Stimulated activated naive CD8-positive, alpha-beta T cell treated with anti-CD3 and anti-CD28 coated beads, Interleukin-15, amount 100 ng/mL, for 72 hours (primary cell): Measurements from ENCODE around the gene MMP8.
"Not testable (repeated sequence)": the region's sequence is repeated elsewhere in the genome, so short reads cannot be mapped to it uniquely, and the experiment has no call there.

Experiments
- ATAC-seq: fragments of 150-1000 bp; cut with Tn5 transposase; 2 replicates; pipeline ENCODE4 v1.10.0; 2021; ENCODE audit warnings: mild to moderate bottlenecking, moderate library complexity
- DNase-seq, 2 donors: peaks; one replicate each; pipeline ENCODE4 v3.0.0; 2021 to 2022
- H3K27ac Mint-ChIP-seq, 2 donors: one replicate each; pipeline ENCODE4 v1.8.0; 2022; ENCODE audit warnings: mild to moderate bottlenecking in 2 of 2, mixed read lengths in 2 of 2, moderate library complexity in 2 of 2
- H3K27me3 Mint-ChIP-seq: one replicate; pipeline ENCODE4 v1.8.0; 2022; ENCODE audit warnings: mixed read lengths
- H3K4me1 Mint-ChIP-seq: one replicate; pipeline ENCODE4 v1.8.0; 2022; ENCODE audit warnings: mild to moderate bottlenecking, mixed read lengths
- H3K4me3 Mint-ChIP-seq, 2 donors: one replicate each; pipeline ENCODE4 v1.8.0; 2022; ENCODE audit warnings: mild to moderate bottlenecking in 2 of 2, mixed read lengths in 2 of 2, moderate library complexity in 1 of 2
- H3K9me3 Mint-ChIP-seq, 2 donors: one replicate each; pipeline ENCODE4 v1.8.0; 2022; ENCODE audit warnings: mixed read lengths in 2 of 2

MMP8 gene, protein sequence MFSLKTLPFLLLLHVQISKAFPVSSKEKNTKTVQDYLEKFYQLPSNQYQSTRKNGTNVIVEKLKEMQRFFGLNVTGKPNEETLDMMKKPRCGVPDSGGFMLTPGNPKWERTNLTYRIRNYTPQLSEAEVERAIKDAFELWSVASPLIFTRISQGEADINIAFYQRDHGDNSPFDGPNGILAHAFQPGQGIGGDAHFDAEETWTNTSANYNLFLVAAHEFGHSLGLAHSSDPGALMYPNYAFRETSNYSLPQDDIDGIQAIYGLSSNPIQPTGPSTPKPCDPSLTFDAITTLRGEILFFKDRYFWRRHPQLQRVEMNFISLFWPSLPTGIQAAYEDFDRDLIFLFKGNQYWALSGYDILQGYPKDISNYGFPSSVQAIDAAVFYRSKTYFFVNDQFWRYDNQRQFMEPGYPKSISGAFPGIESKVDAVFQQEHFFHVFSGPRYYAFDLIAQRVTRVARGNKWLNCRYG

DNA sequence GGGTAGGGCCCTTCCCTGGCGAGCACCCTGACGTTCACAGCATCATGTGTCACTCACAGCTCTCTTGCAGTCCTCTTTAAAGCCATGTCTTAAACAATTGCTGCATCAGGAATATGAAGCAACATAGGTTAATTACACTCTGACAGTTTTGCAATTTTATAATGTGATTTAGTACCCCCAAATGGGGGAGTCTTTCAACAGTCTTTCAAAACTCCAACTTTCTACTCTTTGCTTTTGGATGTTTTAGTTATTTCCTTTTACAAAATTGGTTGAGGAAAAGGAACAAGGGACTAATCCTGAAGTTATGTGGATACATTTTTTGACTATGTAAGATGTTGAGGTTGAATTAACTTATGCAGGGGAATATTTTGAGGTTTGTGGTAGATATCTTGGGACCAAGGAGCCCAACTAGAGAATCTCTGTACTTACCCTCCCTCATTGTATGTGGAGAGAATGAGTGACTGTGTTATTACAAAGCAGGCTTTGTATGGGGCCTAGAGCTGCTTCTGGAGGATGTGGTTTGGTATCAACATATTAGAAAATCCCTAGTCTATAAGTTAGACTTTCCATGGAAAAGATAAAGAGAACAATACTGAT lies at the start of gene MMP8:
Gene MMP8 (minus strand): TSS at position 51 of the 597 bp plus-strand sequence. CDS start 99 bp downstream, outside the sequence.
- H3K27ac Mint-ChIP-seq, result no peak within 1 kb of the TSS
- ATAC-seq, result no peak
- no peaks in the 10 kb centered on the region for H3K4me1 Mint-ChIP-seq
- H3K4me3 Mint-ChIP-seq, result no peak within 1 kb of the TSS
- H3K9me3 Mint-ChIP-seq, result peaks cover 0 to under 1% of the 10 kb centered on the region in 2 donors
- no peak for DNase-seq
- H3K27me3 Mint-ChIP-seq, result no peaks in the 10 kb centered on the region

DNA sequence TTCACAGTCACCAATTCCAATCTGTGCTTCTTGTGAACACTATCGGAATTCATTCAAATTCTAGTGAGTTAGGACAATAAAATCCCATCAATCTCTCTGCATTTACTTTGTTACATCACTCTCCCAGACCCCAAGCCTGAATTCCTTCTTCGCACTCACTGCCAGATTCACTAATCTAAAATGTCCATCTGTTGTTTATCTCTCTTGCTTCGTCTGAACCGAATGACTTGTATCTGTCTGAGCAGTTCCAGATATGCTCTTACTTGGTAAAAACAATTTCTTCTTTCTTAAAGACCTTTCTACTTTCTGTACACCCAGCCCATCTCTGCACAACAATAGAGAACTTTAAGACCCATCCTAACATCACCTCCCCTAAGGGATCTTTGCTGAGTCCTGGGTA lies 48.6 kb upstream of the MMP8 start:
- no peak overlapping the region for H3K4me3 Mint-ChIP-seq
- DNase-seq (no peak), ATAC-seq (no peak)
- no peaks in the 10 kb centered on the region for H3K9me3 Mint-ChIP-seq
- H3K27ac Mint-ChIP-seq, result no peak overlapping the region
- no peaks in the 10 kb centered on the region for H3K4me1 Mint-ChIP-seq
- peaks cover 32% of the 10 kb centered on the region for H3K27me3 Mint-ChIP-seq

DNA sequence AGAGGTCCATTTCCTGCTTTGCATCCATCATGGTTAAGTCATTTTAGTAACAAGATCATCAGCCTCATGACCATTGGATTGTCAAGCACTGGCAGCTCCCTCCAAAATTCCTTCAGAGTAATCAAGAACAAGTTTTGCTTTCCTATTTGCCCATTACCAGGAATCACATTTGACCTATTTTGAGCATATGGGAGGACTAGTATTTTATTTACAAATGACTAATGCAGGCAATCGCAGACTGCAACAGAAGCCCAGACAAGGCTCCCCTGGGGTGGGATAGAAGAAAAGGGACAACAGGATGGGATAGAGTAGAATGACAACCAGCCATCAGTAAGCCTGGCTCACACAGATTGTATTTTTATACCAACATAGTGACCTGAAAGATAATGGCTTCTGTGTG lies 46.6 kb upstream of the MMP8 start:
- no peak overlapping the region for H3K27ac Mint-ChIP-seq
- H3K27me3 Mint-ChIP-seq, result peaks cover 41% of the 10 kb centered on the region
- ATAC-seq, result no peak
- no peaks in the 10 kb centered on the region for H3K9me3 Mint-ChIP-seq
- no peak overlapping the region for H3K4me3 Mint-ChIP-seq
- no peaks in the 10 kb centered on the region for H3K4me1 Mint-ChIP-seq
- DNase-seq, result no peak

DNA sequence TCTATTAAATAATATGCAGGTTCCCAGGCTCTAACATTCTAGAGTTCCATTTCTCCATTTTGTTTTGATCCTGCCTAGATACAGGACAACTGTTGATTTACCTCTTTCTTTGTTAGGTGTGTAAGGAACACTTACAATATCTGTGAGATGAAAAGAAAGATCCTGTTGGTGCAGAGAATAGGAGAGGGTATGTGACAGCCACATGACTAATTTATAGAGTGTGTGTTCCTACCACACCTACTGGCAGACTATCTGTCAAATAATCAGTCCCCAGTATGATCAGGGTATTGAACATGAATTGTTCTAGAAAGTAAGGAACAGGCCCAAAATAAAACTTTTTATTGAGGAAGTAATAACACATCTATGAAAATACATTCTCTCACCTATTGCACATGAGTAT lies 45.4 kb upstream of the MMP8 start:
- peaks cover 41% of the 10 kb centered on the region for H3K27me3 Mint-ChIP-seq
- no peak overlapping the region for H3K4me3 Mint-ChIP-seq
- ATAC-seq (no peak), DNase-seq (no peak)
- no peaks in the 10 kb centered on the region for H3K4me1 Mint-ChIP-seq
- H3K27ac Mint-ChIP-seq, result no peak overlapping the region
- no peaks in the 10 kb centered on the region for H3K9me3 Mint-ChIP-seq

DNA sequence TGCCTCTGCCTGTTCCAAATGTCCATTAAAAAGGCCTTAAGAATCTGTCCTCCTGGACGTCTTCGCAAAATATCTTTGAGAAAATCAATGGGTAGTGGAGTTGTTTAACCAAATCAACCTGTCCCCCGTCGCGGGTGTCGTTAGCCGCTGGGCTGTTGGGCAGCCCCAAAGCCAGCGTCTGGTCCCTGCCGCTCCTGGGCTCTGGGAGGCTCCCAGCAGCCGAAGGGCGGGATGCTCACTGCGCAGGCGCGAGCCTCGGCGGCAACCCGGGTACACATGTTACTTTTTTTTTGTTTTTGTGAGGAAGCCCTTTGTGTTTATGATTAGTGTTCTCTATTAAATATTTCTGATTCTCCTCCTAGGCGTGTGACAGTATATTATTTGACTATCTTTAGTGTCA lies 43.0 kb upstream of the MMP8 start:
- ATAC-seq, result no peak
- H3K27me3 Mint-ChIP-seq, result peaks cover 34% of the 10 kb centered on the region
- DNase-seq, result no peak
- no peak overlapping the region for H3K27ac Mint-ChIP-seq
- no peak overlapping the region for H3K4me3 Mint-ChIP-seq
- no peaks in the 10 kb centered on the region for H3K9me3 Mint-ChIP-seq
- H3K4me1 Mint-ChIP-seq, result no peaks in the 10 kb centered on the region

DNA sequence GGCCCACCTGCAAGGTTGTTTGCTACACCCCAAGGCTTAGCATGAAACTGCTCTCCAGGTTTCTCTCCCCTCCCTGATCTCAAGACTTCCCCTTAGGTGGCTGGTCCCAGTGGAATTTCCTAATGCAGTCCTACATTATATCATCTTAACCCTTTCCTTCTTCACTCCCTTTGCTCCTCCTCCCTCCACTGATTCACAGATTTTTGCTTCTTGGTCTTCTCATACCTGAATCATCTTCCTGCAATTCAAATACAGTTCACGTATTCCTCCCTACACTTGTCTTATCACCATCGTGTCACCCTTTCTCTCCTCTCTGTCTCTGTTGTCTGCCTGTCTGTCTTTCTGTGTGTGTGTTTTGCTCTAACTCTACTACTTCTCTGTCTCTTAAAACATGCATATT lies 38.7 kb upstream of the MMP8 start:
- Mint-ChIP-seq H3K27me3 (peaks cover 17% of the 10 kb centered on the region), H3K9me3 (no peaks in the 10 kb centered on the region), H3K4me1 (no peaks in the 10 kb centered on the region), H3K27ac (no peak overlapping the region), H3K4me3 (no peak overlapping the region)
- DNase-seq (no peak), ATAC-seq (peak; percentile 19)

DNA sequence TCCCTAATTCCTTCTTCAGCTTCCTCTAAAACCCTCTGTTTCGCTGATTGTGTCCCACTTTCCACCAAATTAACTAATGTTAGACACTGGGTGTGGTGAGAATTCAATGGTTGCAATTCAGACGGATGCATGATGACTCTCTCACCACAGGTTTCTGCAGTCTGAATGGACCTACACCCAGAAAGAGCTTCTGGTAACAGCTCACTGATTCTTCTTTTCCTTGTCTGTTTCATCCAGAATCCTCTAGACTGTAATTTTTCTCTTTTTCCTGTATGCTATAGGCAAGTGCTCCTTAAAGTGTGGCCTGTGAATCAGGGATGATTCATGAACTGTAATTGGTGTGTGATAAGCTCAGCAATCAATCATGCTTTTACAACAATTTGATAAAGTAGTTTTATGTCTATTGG lies 37.6 kb upstream of the MMP8 start:
- H3K27ac Mint-ChIP-seq, result no peak overlapping the region
- no peak overlapping the region for H3K4me3 Mint-ChIP-seq
- no peaks in the 10 kb centered on the region for H3K4me1 Mint-ChIP-seq
- no peaks in the 10 kb centered on the region for H3K9me3 Mint-ChIP-seq
- no peak for DNase-seq
- peaks cover 18% of the 10 kb centered on the region for H3K27me3 Mint-ChIP-seq
- no peak for ATAC-seq

DNA sequence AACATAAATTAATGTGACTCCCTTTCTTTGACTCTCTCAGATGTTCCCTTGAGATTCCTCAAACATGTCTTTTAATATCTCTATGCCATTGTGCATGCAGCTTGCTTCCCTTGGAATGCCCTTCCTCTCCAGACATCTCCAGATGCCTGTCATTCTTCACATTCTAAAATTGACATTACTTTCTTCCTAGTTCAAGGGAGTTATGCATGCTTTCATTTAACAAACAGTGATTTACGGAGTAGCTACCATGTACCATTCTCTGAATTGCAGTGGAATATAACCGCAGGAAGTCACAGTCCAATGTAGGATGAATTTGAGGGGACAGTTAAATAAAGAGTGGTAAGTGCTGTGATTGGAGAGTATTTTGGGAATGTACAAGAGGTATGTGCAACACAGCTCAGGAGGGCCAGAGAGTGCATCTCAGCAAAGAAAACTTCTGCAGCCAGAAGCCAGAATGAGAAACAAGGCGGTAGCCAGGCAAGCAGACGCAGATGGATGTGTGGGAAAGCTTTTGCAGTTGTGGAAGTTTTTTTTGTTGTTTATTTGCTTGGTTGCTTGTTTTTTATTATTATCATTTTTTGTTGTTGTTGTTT lies 37.0 kb upstream of the MMP8 start:
- ATAC-seq (no peak), DNase-seq (no peak)
- Mint-ChIP-seq H3K4me1 (no peaks in the 10 kb centered on the region), H3K9me3 (no peaks in the 10 kb centered on the region), H3K27ac (peak overlapping the region in 1 of 2 donors; percentile 4), H3K4me3 (no peak overlapping the region), H3K27me3 (peaks cover 24% of the 10 kb centered on the region)

DNA sequence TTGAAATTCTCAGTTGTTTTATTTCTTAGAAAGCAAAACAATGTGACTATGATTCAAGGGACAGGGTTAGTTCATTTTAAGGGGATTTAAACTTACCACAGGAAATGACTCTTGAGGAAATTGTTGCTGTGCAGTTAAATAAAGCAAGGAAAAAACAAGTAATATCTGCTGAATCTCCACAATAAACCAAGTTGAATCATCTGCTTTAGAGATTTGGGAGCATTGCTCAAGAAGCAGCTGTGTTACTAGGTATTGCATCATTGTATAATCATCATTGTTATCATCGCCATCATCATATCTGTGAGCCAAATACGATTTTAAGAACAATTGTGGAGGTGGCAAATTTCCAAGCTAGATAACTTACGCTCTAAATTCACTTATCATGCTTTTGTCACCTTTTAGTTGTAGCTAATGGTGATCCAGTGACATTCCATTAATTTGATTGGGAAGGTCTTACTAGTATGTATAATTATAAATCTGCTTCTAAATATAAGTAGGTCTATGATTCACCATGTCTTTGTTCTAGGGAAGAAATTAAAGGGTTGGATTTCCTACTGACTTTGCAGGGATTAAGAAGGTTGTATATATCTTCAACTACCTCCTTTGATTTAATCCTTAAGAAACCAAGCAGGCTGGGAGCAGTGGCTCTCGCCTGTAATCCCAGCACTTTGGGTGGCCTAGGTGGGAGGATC lies 35.7 kb upstream of the MMP8 start:
- H3K27ac Mint-ChIP-seq, result peak overlapping the region; percentile 37 to 60
- H3K4me1 Mint-ChIP-seq, result no peaks in the 10 kb centered on the region
- DNase-seq (no peak), ATAC-seq (peak; percentile 58)
- H3K9me3 Mint-ChIP-seq, result no peaks in the 10 kb centered on the region
- H3K27me3 Mint-ChIP-seq, result peaks cover 34% of the 10 kb centered on the region
- H3K4me3 Mint-ChIP-seq, result no peak overlapping the region

DNA sequence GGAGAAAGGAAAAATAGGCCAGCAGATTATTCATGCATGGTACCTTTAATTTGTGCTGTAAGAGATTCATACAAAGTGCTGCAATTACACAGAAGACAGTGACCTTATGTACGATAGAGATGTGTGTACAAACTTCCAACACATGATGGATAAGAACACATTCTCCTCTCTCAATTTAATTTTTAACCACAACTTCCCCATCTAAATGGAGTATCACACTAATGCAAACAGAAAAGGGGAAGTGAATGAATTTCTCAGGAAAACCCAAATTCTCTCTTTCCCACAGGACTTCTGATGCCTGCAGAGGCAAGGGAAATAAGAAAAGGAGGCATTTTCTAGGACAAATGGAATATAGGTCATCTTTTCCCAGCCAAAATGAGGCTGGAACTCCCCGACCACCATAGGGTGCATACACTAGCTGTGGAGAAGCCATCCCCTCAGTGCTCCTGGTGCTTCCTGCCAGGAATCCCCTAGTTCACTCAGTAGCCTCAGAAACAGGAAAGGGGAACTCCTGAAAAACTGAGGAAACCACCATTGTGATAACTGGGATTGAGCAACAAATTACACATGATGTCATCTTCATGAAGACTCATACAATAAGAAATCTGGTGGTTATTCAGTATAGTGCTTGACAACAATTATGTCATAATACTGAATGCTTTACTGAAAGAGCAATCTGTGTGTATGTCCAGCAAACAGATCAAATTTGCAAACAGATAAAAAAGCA lies 33.2 kb upstream of the MMP8 start:
- ATAC-seq, result peak; percentile 51
- no peak for DNase-seq
- no peak overlapping the region for H3K27ac Mint-ChIP-seq
- H3K4me1 Mint-ChIP-seq, result no peaks in the 10 kb centered on the region
- H3K4me3 Mint-ChIP-seq, result no peak overlapping the region
- H3K27me3 Mint-ChIP-seq, result peaks cover 42% of the 10 kb centered on the region
- H3K9me3 Mint-ChIP-seq, result no peaks in the 10 kb centered on the region

DNA sequence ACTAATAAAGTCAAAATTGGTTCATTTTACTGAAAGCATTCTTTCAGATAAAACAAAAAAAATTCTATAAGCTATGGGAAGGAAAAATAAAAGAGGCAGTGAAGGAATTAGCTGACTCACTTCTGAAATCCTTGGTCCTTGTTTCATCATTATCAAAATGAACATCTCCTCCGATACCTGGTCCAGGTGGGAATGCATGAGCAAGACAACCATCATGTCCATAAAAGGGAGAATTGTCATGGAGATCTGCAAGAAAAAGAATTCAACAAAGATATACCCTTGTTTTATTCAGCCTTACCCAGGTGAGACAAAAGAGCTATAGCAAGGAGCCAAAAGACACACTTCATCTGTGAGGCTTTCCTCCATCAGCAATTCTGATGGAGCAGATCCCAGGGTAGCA lies 28.5 kb upstream of the MMP8 start:
- Mint-ChIP-seq H3K27ac (peak overlapping the region in 1 of 2 donors; percentile 18), H3K9me3 (peaks cover 0 to 6% of the 10 kb centered on the region in 2 donors), H3K27me3 (peaks cover 47% of the 10 kb centered on the region), H3K4me3 (no peak overlapping the region), H3K4me1 (no peaks in the 10 kb centered on the region)
- ATAC-seq (no peak), DNase-seq (no peak)

DNA sequence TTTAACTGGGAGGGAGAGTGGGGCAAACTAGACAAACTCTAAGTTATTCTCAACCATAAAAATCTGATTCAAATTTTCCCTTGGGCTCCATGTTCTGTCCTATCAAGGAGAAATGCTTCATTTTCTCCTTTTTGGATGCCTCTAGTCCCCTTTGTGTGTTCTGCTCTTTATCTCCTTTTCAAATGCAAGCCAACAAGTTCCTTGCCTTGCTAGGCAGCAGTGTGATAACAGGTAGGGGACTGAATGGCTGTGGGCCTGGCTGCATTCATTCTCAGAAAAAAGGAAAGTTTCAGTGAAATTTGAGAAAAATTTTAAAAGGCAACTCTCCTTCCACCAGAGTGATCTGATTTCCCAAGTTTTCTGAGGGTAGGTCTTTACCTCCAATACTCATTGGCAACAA lies 26.9 kb upstream of the MMP8 start:
- Mint-ChIP-seq H3K4me3 (no peak overlapping the region), H3K27ac (no peak overlapping the region), H3K4me1 (no peaks in the 10 kb centered on the region), H3K27me3 (peaks cover 37% of the 10 kb centered on the region), H3K9me3 (peaks cover 6 to 17% of the 10 kb centered on the region in 2 donors)
- no peak for ATAC-seq
- DNase-seq, result no peak

DNA sequence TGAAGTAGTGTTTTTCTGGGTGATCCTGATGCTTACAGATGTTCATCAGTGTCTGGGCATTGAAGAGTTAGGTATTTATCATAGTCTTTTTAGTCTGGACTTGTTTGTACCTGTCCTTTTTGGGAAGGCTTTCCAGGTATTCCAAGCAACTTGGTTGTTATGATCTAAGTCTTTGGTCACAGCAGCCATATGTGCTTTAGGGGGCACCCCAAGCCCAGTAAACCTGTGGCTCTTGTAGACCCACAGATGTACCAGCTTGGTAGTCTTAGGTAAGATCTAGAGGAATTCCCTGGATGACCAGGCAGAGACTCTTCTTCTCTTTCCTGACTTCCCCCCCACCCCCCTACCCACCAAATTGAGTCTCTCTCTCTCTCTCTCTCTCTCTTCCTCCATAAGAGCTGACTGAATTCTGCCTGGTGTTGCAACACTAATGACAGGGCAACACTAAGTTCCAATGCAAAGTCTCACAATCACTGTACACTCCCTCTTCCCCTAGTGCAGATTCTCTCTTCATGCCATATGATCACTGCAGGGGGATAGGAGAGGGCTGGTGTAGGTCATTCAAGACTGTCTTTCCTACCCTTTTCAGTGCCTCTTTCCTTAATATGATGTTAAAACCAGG lies 24.5 kb upstream of the MMP8 start:
- DNase-seq, result no peak
- H3K4me1 Mint-ChIP-seq, result no peaks in the 10 kb centered on the region
- H3K27ac Mint-ChIP-seq, result no peak overlapping the region
- no peak for ATAC-seq
- H3K4me3 Mint-ChIP-seq, result no peak overlapping the region
- peaks cover 6 to 17% of the 10 kb centered on the region in 2 donors for H3K9me3 Mint-ChIP-seq
- peaks cover 20% of the 10 kb centered on the region for H3K27me3 Mint-ChIP-seq

DNA sequence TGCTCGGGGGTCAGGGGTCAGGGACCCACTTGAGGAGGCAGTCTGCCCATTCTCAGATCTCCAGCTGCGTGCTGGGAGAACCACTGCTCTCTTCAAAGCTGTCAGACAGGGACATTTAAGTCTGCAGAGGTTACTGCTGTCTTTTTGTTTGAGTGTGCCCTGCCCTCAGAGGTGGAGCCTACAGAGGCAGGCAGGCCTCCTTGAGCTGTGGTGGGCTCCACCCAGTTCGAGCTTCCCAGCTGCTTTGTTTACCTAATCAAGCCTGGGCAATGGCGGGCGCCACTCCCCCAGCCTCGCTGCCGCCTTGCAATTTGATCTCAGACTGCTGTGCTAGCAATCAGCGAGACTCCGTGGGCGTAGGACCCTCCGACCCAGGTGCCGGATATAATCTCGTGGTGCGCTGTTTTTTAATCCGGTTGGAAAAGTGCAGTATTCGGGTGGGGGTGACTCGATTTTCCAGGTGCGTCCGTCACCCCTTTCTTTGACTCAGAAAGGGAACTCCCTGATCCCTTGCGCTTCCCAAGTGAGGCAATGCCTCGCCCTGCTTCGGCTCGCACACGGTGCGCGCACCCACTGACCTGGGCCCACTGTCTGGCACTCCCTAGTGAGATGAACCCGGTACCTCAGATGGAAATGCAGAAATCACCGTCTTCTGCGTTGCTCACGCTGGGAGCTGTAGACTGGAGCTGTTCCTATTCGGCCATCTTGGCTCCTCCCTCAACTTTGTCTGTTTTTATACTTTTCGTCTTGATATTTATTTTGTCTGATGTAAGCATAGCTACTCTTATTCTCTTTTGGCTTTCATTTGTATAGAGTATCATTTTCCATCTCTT lies 22.2 kb upstream of the MMP8 start:
- not testable (repeated sequence) for DNase-seq, ATAC-seq, H3K4me1 Mint-ChIP-seq, H3K4me3 Mint-ChIP-seq, H3K27ac Mint-ChIP-seq
- Mint-ChIP-seq H3K9me3 (peaks cover 6 to 17% of the 10 kb centered on the region in 2 donors), H3K27me3 (peaks cover 20% of the 10 kb centered on the region)
